ENCODE results near the gene CNTN1.

CNTN1 gene

DNA sequence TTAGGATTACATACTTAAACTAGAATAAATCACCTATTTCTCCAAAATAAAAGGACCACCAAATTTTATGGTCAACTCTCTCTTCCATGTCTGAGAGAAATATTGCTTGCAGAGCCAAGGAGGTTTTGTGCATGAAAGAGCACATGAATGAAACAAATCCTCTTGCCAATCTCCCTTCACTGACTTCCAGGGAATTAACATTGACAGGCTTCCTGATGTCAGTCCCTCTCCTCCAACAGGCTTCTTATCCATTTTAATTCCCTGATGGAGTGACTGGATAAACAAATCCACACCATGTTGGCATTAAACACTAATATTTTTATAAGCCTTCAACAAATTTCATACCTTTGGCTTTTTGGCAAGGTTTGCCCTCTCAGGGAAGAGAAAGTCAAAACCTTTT is 45.3 kb upstream of the CNTN1 start:
- TF ChIP-seq, protein P1, sequence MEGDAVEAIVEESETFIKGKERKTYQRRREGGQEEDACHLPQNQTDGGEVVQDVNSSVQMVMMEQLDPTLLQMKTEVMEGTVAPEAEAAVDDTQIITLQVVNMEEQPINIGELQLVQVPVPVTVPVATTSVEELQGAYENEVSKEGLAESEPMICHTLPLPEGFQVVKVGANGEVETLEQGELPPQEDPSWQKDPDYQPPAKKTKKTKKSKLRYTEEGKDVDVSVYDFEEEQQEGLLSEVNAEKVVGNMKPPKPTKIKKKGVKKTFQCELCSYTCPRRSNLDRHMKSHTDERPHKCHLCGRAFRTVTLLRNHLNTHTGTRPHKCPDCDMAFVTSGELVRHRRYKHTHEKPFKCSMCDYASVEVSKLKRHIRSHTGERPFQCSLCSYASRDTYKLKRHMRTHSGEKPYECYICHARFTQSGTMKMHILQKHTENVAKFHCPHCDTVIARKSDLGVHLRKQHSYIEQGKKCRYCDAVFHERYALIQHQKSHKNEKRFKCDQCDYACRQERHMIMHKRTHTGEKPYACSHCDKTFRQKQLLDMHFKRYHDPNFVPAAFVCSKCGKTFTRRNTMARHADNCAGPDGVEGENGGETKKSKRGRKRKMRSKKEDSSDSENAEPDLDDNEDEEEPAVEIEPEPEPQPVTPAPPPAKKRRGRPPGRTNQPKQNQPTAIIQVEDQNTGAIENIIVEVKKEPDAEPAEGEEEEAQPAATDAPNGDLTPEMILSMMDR (IDR thresholded peaks at IDR 0.05; ENCODE audit: low read depth, low read length): no peak
- Histone ChIP-seq H3K27me3 (no peaks in the 10 kb centered on the region), H3K4me3 (ENCODE audit: low read depth, low read length) (no peak overlapping the region), H3K9me3 (no peaks in the 10 kb centered on the region; the same call in 1 of the 2 replicates), H3K4me1 (peaks cover 4% of the 10 kb centered on the region), H3K36me3 (no peaks in the 10 kb centered on the region)
- DNase-seq: no peak

DNA sequence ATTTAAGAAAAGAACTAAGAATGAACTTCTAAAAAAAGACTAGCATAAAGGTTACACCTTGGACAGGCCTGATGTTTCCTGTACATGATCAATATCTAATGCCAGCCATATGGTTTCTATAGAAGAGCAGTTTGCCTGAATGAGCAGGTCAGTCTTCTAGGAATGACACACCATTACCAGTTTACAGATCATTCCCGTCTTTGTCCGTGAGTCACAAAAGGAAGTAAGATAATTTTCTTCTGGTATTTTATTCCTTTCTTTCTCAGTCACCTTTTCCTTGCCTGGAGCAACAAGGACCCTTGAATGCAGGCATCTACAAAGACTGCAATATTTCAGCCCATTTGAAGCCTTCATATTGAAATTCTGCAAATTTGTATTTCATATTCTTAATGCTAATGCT is 44.6 kb upstream of the CNTN1 start:
- no peaks in the 10 kb centered on the region; the same call in 1 of the 2 replicates for H3K9me3 ChIP-seq
- H3K4me3 ChIP-seq (ENCODE audit: low read depth, low read length): no peak overlapping the region
- TF ChIP-seq, protein P1 (IDR thresholded peaks at IDR 0.05; ENCODE audit: low read depth, low read length): no peak
- H3K4me1 ChIP-seq: peaks cover 4% of the 10 kb centered on the region
- DNase-seq: no peak
- H3K27me3 ChIP-seq: no peaks in the 10 kb centered on the region
- H3K36me3 ChIP-seq: no peaks in the 10 kb centered on the region

DNA sequence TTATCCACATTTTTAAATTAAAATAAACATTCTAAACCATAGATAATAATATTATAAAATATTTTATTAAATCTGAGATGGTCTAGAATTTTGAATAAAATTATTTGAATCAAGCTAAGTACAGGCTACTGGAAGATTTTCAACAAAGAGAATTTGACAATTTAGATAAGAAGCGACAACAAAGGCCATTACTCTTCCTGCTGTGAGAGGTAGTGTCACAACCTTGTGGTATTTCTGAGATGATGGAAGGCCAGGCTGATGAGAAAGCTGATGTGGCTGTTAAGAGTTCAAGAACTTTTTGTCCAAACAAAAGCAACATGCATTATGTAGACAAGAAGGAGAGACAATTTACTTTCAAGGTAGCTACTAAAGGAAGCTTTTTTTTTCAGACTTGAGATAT is 43.7 kb upstream of the CNTN1 start:
- H3K27me3 ChIP-seq: no peaks in the 10 kb centered on the region
- no peak for DNase-seq
- H3K4me1 ChIP-seq: peaks cover 4% of the 10 kb centered on the region
- H3K9me3 ChIP-seq: no peaks in the 10 kb centered on the region
- TF ChIP-seq, protein P1 (IDR thresholded peaks at IDR 0.05; ENCODE audit: low read depth, low read length): no peak
- H3K36me3 ChIP-seq: no peaks in the 10 kb centered on the region
- no peak overlapping the region for H3K4me3 ChIP-seq (ENCODE audit: low read depth, low read length)

DNA sequence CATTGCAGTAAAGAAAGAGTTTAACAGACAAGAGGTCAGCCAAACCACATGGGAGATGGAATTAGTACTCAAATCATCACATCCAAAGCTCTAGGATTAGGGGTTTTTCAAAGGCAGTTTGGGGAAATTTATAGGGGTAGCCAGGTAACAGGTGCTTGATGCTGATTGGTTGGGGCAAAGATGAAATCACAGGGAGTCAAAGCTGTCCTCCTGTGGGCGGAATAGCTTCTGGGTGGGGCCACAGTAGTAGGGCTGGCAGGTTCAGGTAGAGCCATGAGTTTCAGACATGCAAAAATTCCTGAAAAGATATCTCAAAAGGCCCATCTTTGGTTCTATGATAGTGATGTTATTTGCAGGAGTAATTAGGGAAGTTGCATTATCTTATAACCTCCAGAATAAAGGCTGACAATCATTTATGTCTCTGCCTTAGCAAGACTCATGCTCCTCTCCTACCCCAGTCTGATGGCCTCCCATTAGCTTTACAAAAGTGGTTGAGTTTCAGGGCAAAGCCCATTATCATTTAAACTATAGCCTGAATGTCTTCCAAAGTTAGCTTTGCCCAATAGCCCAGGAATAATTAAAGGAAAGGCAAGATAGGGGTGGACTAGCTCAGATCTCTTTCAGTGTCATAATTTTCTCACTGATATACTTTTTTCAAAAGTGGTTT is 42.1 kb upstream of the CNTN1 start:
- no peak overlapping the region for H3K4me3 ChIP-seq (ENCODE audit: low read depth, low read length)
- no peaks in the 10 kb centered on the region for H3K9me3 ChIP-seq
- H3K36me3 ChIP-seq: no peaks in the 10 kb centered on the region
- no peak for DNase-seq
- TF ChIP-seq, protein P1 (IDR thresholded peaks at IDR 0.05; ENCODE audit: low read depth, low read length): no peak
- H3K27me3 ChIP-seq: no peaks in the 10 kb centered on the region
- peaks cover 4% of the 10 kb centered on the region for H3K4me1 ChIP-seq

DNA sequence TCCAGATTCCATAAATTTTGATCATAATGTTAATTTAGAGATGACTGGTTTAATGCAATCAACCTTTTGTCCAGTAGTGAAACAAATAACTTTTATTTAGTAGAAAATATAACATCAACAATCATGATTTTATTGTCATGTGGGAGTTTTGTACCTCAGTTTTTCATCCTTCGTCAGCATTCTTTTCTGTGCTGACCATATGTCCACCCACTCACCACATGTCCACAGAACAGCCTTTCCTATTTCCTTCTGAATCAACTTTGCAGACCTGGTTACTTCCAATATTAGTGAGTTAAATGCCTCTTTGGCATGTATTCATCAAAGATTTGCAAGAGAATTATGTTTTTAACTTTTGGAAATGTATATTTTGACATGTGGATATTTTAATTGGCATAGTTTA is 36.8 kb upstream of the CNTN1 start:
- Histone ChIP-seq H3K4me1 (no peaks in the 10 kb centered on the region), H3K36me3 (no peaks in the 10 kb centered on the region), H3K4me3 (ENCODE audit: low read depth, low read length) (no peak overlapping the region), H3K9me3 (no peaks in the 10 kb centered on the region), H3K27me3 (no peaks in the 10 kb centered on the region)
- TF ChIP-seq, protein P1 (IDR thresholded peaks at IDR 0.05; ENCODE audit: low read depth, low read length): no peak
- DNase-seq: no peak

DNA sequence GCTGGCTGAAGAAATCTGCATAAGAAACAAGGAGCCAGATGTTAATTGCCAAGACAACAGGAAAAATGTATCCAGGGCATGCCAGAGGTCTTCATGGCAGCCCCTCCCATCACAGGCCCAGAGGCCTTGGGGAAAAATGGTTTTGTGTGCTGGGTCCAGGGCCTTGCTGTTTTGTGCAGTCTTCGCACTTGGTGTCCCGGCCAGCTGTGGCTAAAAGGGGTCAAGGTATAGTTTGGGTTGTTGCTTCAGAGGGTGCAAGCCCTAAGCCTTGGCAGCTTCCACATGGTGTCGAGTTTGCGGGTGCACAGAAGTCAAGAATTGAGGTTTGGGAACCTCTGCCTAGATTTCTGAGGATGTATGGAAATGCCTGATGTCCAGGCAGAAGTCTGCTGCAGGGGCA is 29.9 kb upstream of the CNTN1 start:
- DNase-seq: no peak
- TF ChIP-seq, protein P1 (IDR thresholded peaks at IDR 0.05; ENCODE audit: low read depth, low read length): no peak
- no peak overlapping the region for H3K4me3 ChIP-seq (ENCODE audit: low read depth, low read length)
- H3K9me3 ChIP-seq: no peaks in the 10 kb centered on the region; the same call in 1 of the 2 replicates
- H3K27me3 ChIP-seq: no peaks in the 10 kb centered on the region
- no peaks in the 10 kb centered on the region for H3K4me1 ChIP-seq
- no peaks in the 10 kb centered on the region for H3K36me3 ChIP-seq
